Progenitor cell of endocrine pancreas (in vitro differentiated cells): ENCODE measurements around the gene HNMT. TPM values are rescaled to one million over a fixed set of nuclear protein-coding genes. Genes with fewer than 3 reads are reported as not detected.

Experiments used
- DNase-seq: peaks from one replicate; pipeline ENCODE4 v3.0.0; 2021; ENCODE audit warnings: low spot score; ENCODE audit not compliant: unreplicated experiment
- H3K27ac Mint-ChIP-seq: 2 replicates; pipeline ENCODE4 v1.8.0; 2021; ENCODE audit warnings: mild to moderate bottlenecking, moderate library complexity, mixed read lengths
- H3K27me3 Mint-ChIP-seq: 2 replicates; pipeline ENCODE4 v1.8.0; 2021; ENCODE audit warnings: mixed read lengths
- H3K36me3 Mint-ChIP-seq: 2 replicates; pipeline ENCODE4 v1.8.0; 2022; ENCODE audit warnings: mixed read lengths; ENCODE audit not compliant: insufficient read depth
- H3K4me1 Mint-ChIP-seq: 2 replicates; pipeline ENCODE4 v1.8.0; 2021; ENCODE audit warnings: low read depth, mixed read lengths
- H3K4me3 Mint-ChIP-seq: 2 replicates; pipeline ENCODE4 v1.8.0; 2021; ENCODE audit warnings: low read depth, mild to moderate bottlenecking, moderate library complexity, mixed read lengths
- H3K9me3 Mint-ChIP-seq: 2 replicates; pipeline ENCODE4 v1.8.0; 2021; ENCODE audit warnings: low read depth, mixed read lengths
- CTCF ChIP-seq: fragments of 200-600 bp; sonication (generic); IDR thresholded peaks from one replicate; pipeline ENCODE4 v1.5.0; 2021; ENCODE audit warnings: antibody characterized with exemption, mild to moderate bottlenecking; ENCODE audit not compliant: unreplicated experiment
- total RNA-seq: library from RNA; stranded (reverse); gene quantifications from 2 replicates; pipeline ENCODE4 v1.2.1, GENCODE V29; 2021

HNMT gene
- total RNA-seq, 1 donor from 2014 or later, result 17.6 TPM

- peaks cover 27% of the 10 kb centered on the region for H3K36me3 Mint-ChIP-seq
- H3K4me3 Mint-ChIP-seq, result no peak overlapping the region
- no peaks in the 10 kb centered on the region for H3K27me3 Mint-ChIP-seq
- no peak for DNase-seq
- peaks cover 4% of the 10 kb centered on the region for H3K4me1 Mint-ChIP-seq
- H3K9me3 Mint-ChIP-seq, result peaks cover 33% of the 10 kb centered on the region
- H3K27ac Mint-ChIP-seq, result no peak overlapping the region
- TF ChIP-seq CTCF, result no peak
These were observed 33.5 kb downstream of the HNMT start for GRCh38 chr2:137997733-137998132.

GRCh38 chr2:137998503-137998902 lies 34.2 kb downstream of the HNMT start:
- TF ChIP-seq CTCF, result no peak
- peaks cover 4% of the 10 kb centered on the region for H3K4me1 Mint-ChIP-seq
- DNase-seq, result no peak
- peaks cover 22% of the 10 kb centered on the region for H3K36me3 Mint-ChIP-seq
- H3K4me3 Mint-ChIP-seq, result no peak overlapping the region
- H3K9me3 Mint-ChIP-seq, result peaks cover 26% of the 10 kb centered on the region
- H3K27me3 Mint-ChIP-seq, result no peaks in the 10 kb centered on the region
- H3K27ac Mint-ChIP-seq, result no peak overlapping the region

GRCh38 chr2:137999273-137999672 lies 35.0 kb downstream of the HNMT start:
- Mint-ChIP-seq H3K36me3 (peaks cover 27% of the 10 kb centered on the region), H3K27me3 (no peaks in the 10 kb centered on the region), H3K4me1 (peaks cover 4% of the 10 kb centered on the region), H3K27ac (no peak overlapping the region), H3K4me3 (no peak overlapping the region), H3K9me3 (peaks cover 21% of the 10 kb centered on the region)
- DNase-seq, result no peak
- TF ChIP-seq CTCF, result no peak

GRCh38 chr2:138000009-138000408 lies 35.7 kb downstream of the HNMT start:
- TF ChIP-seq CTCF, result no peak
- Mint-ChIP-seq H3K4me1 (peaks cover 4% of the 10 kb centered on the region), H3K27ac (no peak overlapping the region), H3K9me3 (peaks cover 16% of the 10 kb centered on the region), H3K27me3 (no peaks in the 10 kb centered on the region), H3K36me3 (peaks cover 24% of the 10 kb centered on the region), H3K4me3 (no peak overlapping the region)
- no peak for DNase-seq

GRCh38 chr2:138000796-138001195 lies 36.5 kb downstream of the HNMT start:
- Mint-ChIP-seq H3K27ac (no peak overlapping the region), H3K4me3 (no peak overlapping the region), H3K36me3 (peaks cover 22% of the 10 kb centered on the region), H3K9me3 (peaks cover 12% of the 10 kb centered on the region), H3K4me1 (peaks cover 7% of the 10 kb centered on the region), H3K27me3 (no peaks in the 10 kb centered on the region)
- DNase-seq, result no peak
- no peak for TF ChIP-seq CTCF
